HL-60 (cell line): ENCODE measurements around the gene CR2.

Source experiments
- CTCF ChIP-seq: IDR thresholded peaks from one replicate; pipeline ENCODE4 v1.5.1; 2011; ENCODE audit warnings: low read length, control low read depth, inconsistent platforms; ENCODE audit not compliant: insufficient read depth
- GABPA ChIP-seq: IDR thresholded peaks from 2 replicates; pipeline ENCODE4 v1.6.1; 2012; ENCODE audit warnings: low read depth
- POLR2AphosphoS5 ChIP-seq: IDR thresholded peaks from 2 replicates; pipeline ENCODE4 v1.6.1; 2012; ENCODE audit warnings: low read depth
- SPI1 ChIP-seq: IDR thresholded peaks from 2 replicates; pipeline ENCODE4 v1.6.1; 2012; ENCODE audit warnings: low read depth, mild to moderate bottlenecking, borderline replicate concordance
- TF ChIP-seq, protein P1 (sequence below): IDR thresholded peaks from 2 replicates; pipeline ENCODE4 v1.6.1; 2012; ENCODE audit warnings: low read depth; ENCODE audit not compliant: insufficient replicate concordance

DNA sequence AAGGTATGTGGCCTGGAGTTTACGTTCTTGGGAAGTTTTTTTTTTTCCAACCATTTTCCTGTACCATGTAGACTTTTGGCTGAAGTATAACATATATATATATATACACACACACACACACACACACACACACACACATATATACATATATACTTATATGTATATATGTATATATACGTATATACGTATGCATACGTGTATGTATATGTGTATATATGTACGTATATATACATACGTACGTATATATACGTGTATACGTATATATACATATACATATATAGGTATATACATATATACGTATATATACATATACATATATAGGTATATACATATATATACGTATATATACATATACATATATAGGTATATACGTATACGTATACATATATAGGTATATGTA lies 60.8 kb downstream of the CR2 start:
- TF ChIP-seq POLR2AphosphoS5, result no peak
- no peak for TF ChIP-seq CTCF
- no peak for TF ChIP-seq GABPA
- TF ChIP-seq, protein P1, sequence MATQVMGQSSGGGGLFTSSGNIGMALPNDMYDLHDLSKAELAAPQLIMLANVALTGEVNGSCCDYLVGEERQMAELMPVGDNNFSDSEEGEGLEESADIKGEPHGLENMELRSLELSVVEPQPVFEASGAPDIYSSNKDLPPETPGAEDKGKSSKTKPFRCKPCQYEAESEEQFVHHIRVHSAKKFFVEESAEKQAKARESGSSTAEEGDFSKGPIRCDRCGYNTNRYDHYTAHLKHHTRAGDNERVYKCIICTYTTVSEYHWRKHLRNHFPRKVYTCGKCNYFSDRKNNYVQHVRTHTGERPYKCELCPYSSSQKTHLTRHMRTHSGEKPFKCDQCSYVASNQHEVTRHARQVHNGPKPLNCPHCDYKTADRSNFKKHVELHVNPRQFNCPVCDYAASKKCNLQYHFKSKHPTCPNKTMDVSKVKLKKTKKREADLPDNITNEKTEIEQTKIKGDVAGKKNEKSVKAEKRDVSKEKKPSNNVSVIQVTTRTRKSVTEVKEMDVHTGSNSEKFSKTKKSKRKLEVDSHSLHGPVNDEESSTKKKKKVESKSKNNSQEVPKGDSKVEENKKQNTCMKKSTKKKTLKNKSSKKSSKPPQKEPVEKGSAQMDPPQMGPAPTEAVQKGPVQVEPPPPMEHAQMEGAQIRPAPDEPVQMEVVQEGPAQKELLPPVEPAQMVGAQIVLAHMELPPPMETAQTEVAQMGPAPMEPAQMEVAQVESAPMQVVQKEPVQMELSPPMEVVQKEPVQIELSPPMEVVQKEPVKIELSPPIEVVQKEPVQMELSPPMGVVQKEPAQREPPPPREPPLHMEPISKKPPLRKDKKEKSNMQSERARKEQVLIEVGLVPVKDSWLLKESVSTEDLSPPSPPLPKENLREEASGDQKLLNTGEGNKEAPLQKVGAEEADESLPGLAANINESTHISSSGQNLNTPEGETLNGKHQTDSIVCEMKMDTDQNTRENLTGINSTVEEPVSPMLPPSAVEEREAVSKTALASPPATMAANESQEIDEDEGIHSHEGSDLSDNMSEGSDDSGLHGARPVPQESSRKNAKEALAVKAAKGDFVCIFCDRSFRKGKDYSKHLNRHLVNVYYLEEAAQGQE, result no peak
- no peak for TF ChIP-seq SPI1
